SW 1271 (cell line): ENCODE data around the gene ADCY6.

Experiments used
- DNase-seq, 2 experiments: peaks; one replicate each; lab custom pipeline; 2025; lab: John Stamatoyannopoulos, UW

ADCY6 gene

DNA sequence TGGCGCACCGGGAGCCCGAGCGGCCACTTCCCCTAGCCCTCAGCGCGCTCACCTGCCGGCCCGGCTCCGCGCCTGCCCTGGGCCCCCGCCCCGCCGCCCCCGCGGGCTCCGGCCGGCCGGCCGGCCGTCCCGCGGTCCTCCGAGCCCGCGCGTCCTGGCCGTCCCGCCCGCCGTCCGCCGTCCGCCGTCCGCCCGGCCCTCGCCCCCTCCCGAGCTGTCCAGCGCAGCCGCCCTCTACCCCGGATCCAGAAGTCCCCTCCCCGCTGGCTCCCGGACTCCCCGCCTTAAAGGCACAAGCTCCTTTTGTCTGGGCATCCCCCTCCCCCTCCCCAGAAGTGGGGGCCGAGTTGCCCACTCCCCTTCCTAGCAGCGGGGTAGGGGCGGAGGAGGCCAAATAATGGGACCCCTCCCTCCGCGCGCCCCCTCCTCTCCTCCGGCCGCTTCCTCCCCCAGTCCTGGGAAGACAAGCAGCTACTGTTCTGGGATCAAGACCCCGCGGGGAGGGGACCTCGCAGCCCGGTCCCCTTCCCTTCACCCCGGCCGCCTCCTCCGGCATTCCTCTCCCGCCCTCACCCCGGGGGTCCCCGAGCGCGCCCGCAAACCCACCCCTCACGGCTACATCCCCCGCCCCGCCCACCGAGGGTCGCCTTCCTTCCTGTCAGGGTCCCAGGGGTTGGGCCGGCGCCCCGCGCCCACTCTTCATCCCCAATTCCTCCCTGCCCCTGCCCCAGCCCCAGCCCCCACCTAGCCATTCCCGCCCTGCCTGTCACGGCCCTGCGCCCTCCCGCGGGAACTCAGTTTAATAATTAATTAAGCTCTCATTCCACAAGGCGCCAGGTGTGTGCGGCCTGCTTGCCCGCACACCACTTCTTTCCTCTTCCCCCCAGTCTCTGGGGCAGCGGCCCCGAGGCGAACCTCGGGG lies at the start of gene ADCY6:
Gene ADCY6 (minus strand): TSS at position 236 of the 922 bp plus-strand sequence. CDS start 5,655 bp downstream, outside the sequence.
- DNase-seq: peak in 1 of 2 experiments; percentile 30

DNA sequence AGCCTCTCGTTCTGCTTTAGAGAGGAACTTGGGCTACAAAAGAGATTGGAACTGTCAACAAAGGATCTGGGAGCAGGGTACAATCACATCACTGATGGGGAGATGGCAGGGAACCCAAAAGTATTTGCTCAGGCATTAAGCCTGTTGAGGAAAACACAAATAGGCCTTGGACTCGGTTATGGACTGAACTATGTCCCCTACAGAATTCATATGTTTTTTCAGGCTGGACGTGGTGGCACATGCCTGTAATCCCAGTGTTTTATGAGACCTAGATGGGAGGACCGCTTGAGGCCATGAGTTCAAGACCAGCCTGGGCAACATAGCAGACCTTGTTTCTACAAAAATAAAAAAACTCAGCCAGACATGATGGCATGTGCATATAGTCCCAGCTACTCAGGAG lies 49.2 kb upstream of the ADCY6 start:
- DNase-seq: no peak

DNA sequence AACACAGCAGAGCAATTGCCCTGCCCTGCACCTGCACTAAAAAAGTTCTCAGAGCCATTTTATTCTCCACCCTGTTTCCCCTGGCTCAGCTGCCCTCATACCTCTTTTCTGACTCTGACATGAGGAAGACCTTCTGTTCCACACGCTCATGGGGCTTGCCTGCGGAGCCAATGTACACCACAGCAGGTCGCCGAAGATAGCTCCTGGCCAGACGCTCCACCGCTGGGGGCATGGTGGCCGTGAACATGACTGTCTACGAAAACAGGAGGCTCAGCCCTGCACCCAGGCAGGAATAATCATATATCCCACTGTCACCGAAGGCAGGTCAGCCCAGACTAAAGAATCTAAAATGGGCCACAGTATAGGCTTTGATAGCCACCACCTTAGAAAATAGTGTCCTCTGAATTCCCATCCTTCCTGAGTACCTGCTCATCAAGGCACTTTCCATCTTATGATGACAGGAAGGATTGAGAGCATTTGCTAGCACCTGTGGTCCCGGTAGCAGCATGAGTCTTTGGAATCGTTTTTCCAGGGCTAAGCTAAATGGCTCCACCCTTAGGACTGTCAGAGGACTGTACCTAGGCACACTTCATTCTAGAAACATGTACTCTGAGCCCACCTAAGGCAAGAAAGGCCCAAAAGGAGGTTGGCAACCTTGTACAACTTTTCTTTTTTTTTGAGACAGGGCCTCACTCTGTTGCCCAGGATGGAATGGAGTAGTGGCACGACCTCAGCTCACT lies 43.6 kb upstream of the ADCY6 start:
- DNase-seq: no peak

DNA sequence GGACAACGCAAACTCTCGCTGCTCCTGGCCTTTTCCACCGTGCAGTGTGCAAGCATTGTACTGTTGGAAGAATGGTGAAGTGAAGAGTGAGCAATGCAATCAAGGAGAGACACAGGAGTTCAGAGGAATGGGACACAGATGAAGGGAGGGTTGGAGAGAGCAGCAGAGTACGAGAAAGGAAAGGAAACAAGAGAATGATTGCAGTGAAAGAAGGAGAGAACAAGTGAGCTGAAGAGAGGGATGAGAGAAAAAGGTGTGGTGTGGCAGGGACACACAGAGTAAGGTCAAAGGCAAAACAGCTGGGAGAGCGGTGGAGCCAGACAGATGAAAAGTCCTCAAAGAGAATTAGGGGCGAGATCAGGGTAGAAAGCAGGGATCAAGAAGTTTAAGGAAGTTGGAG lies 42.4 kb upstream of the ADCY6 start:
- no peak for DNase-seq

DNA sequence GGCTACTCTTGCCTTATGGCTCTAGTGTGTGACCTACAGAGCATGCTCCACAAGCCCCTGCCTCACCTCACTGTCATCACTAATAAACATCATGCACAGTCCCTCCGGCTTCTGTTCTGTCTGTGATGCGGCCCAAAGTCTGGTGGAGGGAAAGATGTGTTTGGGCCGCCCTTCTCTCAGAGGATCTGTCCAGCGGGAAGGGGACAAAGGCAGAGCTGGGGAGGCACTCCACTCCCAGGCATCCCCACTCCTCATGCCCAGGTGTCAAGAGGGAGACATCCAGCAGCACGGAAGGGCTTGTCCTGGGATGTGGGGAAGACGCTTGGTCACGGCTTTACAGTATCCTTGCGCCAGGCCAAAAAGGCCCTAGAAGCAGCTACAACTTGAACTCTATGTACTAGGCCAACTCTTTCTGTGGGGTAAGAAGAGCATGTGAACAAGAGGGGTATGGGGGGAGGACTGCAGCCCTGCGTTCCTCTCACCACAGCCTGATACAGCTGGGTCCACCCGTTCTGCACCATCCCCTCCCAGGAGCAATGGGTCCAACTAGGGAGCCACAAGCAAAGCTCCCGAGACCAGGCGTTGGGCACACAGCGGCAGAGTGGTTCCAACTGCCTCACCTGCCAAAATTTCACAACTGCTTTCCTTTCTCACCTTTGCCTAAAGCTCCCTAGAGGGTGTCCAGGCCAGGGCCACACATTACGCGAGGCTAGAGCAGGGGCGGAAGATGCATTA lies 40.1 kb upstream of the ADCY6 start:
- no peak for DNase-seq

DNA sequence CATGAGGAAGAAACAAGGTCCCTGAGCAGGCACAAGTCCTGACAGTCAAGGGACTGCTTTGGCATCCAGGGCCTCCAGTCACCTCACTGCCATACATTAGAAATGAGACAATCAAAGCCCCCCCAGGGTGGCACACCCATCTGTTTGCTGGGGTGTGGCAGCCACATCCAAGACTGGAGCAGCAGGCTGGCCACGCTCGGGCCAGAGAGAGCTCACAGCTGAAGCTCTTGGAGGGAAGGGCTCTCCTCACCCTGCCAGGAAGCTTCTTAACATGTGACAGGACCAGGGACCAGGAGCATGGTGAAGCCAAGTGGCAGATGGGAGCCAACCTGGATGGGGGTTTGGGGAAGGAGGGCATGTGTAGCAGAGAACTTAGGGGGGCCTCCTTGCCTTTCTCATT lies 39.4 kb upstream of the ADCY6 start:
- no peak for DNase-seq

DNA sequence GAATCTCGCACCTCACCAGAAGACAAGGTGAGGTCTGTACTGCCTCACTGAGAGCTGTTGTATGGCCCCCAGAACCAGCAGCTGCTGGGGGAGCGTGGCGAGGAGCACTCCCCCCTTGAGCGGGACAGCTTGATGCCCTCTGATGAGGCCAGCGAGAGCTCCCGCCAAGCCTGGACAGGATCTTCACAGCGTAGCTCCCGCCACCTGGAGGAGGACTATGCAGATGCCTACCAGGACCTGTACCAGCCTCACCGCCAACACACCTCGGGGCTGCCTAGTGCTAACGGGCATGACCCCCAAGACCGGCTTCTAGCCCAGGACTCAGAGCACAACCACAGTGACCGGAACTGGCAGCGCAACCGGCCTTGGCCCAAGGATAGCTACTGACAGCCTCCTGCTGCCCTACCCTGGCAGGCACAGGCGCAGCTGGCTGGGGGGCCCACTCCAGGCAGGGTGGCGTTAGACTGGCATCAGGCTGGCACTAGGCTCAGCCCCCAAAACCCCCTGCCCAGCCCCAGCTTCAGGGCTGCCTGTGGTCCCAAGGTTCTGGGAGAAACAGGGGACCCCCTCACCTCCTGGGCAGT lies 38.7 kb upstream of the ADCY6 start:
- no peak for DNase-seq

DNA sequence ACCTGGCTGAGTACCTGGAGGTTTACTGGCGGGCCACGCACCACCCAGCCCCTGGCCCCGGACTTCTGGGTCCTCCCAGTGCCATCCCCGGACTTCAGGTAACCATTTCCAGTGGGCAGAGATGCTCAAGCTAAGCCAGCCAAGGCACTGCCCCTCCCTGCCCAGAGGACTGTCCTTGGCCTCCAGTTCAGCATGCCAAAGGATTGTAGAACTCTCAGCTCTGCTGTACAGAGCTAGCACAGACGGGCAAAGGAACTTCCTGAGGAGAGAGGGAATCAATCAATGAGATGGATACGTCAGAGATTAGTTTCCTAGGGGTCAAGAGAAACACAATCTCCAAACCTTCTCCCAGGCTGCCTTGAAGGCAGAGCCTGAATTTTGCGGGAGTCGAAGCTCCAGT lies 38.1 kb upstream of the ADCY6 start:
- DNase-seq: no peak

DNA sequence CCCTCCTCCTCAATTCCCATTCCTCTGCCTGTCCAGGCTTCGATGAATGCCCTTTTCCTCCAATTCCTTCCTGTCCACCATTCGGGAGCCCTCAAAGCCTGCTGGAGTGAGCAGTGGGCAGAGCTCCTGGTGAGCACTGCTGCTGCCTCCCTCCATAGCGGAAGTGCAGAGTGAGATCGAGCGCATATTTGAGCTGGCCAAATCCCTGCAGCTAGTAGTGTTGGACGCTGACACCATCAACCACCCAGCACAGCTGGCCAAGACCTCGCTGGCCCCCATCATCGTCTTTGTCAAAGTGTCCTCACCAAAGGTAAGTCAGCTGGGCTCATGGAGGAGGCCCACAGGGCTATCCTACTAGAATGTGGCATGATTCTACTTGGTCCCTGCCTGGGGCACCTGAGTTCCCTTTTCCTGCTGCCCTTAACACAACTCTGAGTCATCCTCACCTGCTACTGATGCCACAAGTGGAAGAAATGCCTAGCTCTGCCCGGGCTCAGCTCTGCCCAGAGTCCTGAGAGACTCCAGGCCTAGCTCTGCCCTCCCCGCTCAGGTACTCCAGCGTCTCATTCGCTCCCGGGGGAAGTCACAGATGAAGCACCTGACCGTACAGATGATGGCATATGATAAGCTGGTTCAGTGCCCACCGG lies 37.4 kb upstream of the ADCY6 start:
- DNase-seq: no peak

DNA sequence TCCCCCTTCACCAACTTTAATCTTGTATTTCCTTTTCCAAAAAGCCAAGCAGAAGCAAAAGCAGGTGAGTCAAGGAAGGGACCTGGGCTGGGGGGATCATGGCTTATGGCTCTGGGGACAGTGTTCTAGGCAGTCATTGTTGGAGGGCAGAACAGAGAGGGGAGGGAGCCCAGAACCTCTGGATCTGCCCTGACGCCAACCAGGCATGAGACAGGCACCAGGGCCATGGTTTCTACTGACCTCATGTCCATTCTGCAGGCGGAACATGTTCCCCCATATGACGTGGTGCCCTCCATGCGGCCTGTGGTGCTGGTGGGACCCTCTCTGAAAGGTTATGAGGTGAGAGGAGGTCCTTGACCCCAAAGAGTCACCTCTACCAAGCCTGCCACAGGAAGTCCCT lies 36.0 kb upstream of the ADCY6 start:
- no peak for DNase-seq

DNA sequence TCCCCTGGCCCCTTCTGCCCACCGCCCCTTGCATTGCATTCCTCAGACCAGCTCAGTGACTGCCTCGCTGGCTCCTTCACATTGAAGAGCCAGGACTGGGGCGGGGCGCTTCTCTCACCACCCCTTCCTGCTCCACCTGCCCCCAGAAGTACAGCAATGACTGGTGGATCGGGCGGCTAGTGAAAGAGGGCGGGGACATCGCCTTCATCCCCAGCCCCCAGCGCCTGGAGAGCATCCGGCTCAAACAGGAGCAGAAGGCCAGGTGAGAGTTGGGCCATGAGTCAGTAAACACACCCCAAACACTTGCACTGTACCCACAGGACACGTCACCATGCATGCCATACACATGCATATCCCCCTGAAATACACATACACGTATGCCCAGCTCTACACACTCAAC lies 35.2 kb upstream of the ADCY6 start:
- no peak for DNase-seq

DNA sequence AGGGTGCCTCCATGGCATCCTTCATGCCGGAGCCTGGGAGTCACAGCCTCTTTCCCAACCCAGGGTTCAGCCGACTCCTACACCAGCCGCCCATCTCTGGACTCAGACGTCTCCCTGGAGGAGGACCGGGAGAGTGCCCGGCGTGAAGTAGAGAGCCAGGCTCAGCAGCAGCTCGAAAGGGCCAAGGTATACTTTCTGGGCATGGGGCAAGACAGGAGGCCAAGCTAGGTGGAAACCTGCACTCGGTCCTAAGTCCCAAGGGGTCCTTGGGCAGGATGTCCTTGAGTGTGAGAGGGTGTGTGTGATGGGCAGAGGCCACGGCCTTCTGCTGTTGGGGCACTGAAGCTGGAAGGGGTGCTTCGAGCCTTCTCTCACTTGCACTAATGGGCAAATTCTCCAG lies 34.4 kb upstream of the ADCY6 start:
- DNase-seq: no peak

DNA sequence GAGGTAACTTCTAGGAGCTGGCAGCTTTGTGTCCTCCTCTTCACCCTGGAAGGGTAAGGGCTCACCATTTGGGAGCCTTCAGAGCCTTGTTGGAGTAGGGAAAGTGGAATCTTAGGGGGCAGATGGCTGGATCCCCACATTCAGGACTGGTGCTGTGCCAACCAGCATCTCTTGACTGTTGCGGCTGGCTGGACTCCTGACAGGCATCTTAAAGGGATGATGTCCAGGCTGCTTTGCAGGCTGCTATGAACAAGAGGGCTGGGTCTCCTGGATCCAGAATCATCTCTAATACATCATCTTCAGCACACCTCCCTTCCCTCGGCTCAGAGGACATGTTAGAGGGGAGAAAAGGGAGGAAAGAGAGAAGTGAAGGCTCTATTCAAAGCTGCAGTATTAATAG lies 33.8 kb upstream of the ADCY6 start:
- no peak for DNase-seq

DNA sequence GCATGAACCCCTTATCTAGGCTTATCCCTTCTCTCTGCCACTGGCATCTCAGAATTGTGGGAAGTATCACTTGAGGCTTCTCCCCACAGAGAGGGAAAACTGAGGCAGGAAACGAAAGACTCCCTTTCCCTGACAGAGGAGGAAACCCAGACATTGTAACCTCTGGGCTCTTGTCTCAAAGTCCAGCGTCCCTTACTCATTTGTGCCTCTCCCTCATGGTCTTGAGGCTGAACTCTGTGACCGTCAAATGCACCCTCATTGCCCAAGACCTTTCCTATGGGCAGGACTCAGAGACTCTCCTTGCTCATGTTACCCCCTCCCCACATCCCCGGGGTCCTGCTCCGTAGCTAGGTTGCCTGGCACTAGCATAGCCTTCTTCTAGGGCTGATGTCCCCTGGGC lies 33.2 kb upstream of the ADCY6 start:
- no peak for DNase-seq

DNA sequence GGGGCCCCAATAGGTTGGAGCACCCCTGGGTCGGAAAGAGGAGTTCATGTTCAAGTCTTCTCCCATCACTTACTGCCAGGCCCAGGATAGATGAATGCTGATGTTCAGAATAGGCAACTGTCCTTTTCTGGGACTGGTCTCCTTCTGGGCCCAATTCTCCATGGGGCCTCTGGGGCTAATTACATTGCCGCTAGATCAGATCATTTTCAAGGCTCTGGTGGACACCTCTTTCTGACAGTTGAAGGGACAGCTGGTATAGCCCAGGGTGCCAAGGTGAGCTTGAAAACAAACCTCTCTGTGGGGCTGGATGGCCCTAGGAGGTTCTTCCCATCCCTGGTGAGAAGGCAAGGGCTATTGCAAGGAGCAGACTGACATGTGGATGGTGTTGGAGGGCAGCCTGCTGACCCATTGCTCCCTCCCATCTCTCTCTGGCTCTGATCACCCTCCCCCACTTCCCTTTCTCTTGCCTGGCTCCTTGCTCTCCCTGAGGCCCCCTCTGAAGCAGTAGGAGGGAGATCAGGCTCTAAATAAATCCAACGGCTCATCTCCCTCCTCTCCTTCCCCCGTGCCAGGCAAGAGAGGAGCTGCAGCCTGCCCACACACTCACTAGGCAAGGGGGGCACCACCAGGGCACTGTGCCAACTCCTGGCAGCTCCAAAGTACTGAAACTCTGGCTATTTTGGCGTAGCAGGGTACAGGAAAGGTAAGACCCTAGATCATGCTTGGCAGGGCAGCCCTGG lies 31.3 kb upstream of the ADCY6 start:
- DNase-seq: no peak

DNA sequence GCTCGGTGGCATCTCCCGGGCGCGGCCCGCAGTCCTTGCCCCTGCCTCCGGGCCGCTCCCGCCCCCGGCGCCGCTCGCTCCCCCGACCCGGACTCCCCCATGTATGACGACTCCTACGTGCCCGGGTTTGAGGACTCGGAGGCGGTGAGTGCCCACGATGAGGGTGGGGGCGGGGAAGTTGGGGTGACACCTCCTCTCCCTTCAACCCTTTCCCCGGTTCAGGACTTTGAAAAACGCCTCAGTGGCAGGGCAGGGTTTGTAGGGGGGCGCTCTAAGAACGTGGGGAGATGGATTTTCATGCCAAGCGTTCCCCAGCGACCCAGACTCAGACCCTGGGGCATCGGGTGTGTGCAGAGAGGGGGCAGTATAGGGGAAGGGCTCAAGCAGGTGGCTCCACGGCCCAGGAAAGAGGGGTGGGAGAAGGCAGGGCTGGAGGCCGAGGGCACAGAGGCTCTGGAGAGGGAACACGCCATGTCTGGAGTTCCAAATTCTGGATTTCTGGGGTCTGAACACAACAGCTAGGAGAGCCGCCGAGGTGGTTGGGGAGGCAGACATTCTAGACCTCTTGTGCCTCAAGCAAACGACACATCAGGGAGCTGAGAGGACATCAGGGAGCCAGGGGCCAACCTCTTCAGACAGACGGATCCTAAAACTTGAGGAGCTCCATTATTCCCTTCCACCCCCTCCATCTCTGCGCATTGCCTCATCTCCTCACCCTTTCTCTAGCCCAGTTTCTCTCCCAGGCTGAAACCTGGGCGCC lies 30.1 kb upstream of the ADCY6 start:
- peak; percentile 23 to 53 for DNase-seq

DNA sequence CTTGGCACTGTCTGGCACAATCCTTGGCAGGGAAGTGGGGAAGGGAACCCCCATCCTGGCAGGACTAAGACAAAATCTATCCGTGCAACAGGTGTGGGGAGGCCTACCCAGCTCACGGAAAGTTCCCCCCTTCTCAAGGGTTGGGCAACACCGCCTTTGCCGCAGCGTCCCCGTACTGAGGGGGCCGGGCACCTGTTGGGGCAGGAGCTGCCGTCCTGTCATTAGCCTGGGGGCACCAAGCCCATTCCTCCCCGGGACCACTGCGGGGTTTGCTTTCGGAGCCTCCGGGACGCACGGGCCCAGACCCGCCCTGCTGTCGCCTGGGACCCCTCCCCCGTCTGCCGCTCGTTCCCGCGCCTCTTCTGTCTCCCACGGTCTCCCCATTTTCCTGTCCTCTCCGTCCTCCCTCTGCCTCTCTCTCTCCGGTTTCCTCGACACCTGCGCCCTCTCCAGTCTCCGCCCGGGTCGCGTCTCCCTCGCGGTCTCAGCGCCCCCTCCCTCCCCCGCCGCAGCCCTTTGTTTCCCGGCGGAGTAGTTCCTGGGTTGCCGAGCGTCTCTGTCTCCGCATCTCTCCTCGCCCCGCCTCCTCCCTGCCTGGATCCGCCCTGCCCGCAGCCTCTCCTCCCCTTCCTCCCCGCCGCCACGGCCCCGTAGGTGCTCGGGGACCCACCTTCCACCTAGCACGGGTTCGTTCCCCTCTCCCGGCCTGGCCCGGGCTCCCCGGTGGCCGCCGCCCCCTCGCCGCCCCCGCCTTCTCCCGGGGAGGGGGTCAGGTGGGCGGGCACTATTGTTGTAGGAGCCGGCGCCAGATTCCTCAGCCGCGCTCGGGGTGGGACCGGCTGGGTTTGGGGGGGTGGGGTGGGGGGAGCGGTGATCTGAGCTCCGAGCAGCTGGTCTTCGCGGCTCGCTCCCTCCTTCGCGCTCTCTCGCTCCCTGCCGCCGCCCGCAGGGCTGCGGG lies 29.3 kb upstream of the ADCY6 start, which contains the start of gene CACNB3:
Gene CACNB3 (plus strand): TSS at position 624 of the 958 bp plus-strand sequence. CDS start 434 bp downstream, outside the sequence.
- peak in 1 of 2 experiments; percentile 51 for DNase-seq

DNA sequence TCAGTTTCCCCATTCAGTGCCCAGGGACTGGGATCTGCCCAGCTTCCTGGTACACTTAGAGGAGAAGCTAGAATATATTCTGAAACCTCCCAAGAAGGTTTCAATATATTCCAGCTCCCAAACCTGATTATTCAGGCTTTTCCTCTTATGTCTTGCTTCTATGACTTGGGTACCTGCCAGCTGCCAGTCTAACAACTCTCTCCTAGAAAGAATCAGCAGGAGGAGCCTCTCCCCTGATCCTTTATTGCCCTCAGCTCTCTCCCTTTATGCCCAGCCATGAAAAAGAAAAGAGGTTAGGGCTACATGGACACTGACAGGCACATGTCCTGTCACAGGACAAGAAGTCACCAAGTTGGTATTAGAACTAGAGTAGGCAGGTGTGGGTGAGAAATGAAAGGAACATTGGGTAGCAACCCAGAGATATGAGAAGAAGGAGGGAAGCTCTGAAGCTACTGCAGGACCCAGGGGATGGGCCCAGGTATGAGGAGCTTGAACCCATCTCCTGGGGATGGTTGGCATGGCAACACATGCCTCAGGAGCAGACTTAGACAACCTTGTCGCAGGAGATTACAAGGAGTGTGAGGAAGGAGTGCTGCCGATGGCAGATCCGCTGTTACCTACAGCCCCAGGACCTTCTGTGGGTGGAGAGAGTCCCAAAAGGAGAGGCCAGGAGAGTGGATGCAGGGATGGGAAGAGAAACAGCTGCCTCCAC lies 27.4 kb upstream of the ADCY6 start:
- DNase-seq: no peak
